ENCODE data around the gene MRPS24.

- TF ChIP-seq CTCF (IDR thresholded peaks at IDR 0.05; ENCODE audit: low read depth, low read length) (no peak), EZH2phosphoT487 (IDR thresholded peaks at IDR 0.05; ENCODE audit: low read depth) (no peak)
Observed at GRCh38 chr7:43870316-43870715, 999 bp upstream of the MRPS24 start.
